SK-N-SH treated with all-trans-retinoic acid at 6 μM for 48 hours (cell line): ENCODE measurements around the gene RIMBP3B.
"Not testable (repeated sequence)": the region's sequence is repeated elsewhere in the genome, so short reads cannot be mapped to it uniquely, and the experiment has no call there.

Experiments
- CSDC2 ChIP-seq: fragments of 250-450 bp; sonication (Bioruptor Pico); IDR thresholded peaks from 2 replicates; pipeline ENCODE4 v1.5.0; 2020; ENCODE audit warnings: mild to moderate bottlenecking, moderate library complexity
- RARB ChIP-seq: fragments of 250-450 bp; sonication (Bioruptor Pico); IDR thresholded peaks from 2 replicates; pipeline ENCODE4 v1.8.0; 2021; ENCODE audit warnings: mild to moderate bottlenecking, moderate library complexity
- TSHZ2 ChIP-seq: fragments of 250-450 bp; sonication (Bioruptor Pico); IDR thresholded peaks from 2 replicates; pipeline ENCODE4 v1.5.0; 2020; ENCODE audit warnings: mild to moderate bottlenecking, moderate library complexity

- TF ChIP-seq CSDC2, RARB, TSHZ2 (CRISPR knock-in tag): not testable (repeated sequence)
Measured at GRCh38 chr22:21365337-21365736, 18.2 kb upstream of the RIMBP3B start.
